Measurements from ENCODE around the gene CTSK.
"Not testable (repeated sequence)": the region's sequence is repeated elsewhere in the genome, so short reads cannot be mapped to it uniquely, and the experiment has no call there.

DNA sequence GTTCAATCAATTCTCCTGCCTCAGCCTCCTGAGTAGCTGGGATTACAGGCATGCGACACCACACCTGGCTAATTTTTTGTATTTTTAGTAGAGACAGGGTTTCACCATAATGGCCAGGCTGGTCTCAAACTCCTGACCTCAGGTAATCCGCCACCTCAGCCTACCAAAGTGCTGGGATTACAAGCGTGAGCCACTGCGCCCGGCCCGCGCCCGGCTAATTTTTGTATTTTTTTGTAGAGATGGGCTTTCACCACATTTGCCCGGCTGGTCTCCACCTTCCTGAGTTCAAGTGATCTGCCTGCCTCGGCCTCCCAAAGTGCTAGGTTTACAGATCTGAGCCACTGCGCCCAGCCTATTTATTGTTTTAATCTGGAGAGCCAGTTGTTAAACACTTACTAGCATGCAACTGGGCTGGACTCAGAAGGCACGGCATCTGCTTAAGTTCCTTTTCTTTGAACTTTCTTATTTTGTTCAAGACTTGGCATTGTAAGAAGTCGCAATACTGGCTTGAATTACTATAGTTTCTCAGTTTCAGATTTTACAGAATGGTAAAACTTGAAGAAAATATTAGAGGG is 32.0 kb downstream of the CTSK start:
- not testable (repeated sequence) for TF ChIP-seq CTCF (conservative IDR thresholded peaks at IDR 0.05 in 1 of 2, IDR thresholded peaks at IDR 0.05 in 1 of 2; ENCODE audit: extremely low read depth in 1 of 2, insufficient read depth in 1 of 2, low read depth in 1 of 2, low read length in 2 of 2); EZH2 (IDR thresholded peaks at IDR 0.05; ENCODE audit: borderline replicate concordance, low read length)

Measured in mammary epithelial cell (primary cell).